ENCODE measurements around the gene CDHR5.

- TF ChIP-seq, protein P1, sequence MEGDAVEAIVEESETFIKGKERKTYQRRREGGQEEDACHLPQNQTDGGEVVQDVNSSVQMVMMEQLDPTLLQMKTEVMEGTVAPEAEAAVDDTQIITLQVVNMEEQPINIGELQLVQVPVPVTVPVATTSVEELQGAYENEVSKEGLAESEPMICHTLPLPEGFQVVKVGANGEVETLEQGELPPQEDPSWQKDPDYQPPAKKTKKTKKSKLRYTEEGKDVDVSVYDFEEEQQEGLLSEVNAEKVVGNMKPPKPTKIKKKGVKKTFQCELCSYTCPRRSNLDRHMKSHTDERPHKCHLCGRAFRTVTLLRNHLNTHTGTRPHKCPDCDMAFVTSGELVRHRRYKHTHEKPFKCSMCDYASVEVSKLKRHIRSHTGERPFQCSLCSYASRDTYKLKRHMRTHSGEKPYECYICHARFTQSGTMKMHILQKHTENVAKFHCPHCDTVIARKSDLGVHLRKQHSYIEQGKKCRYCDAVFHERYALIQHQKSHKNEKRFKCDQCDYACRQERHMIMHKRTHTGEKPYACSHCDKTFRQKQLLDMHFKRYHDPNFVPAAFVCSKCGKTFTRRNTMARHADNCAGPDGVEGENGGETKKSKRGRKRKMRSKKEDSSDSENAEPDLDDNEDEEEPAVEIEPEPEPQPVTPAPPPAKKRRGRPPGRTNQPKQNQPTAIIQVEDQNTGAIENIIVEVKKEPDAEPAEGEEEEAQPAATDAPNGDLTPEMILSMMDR (conservative IDR thresholded peaks at IDR 0.05; ENCODE audit: low read depth, low read length), result no peak
- TF ChIP-seq RAD21 (IDR thresholded peaks at IDR 0.05; ENCODE audit: low read length) (no peak), POLR2A (IDR thresholded peaks at IDR 0.05; ENCODE audit: low read depth, low read length) (no peak), RCOR1 (IDR thresholded peaks at IDR 0.05; ENCODE audit: insufficient replicate concordance, low read length) (no peak), RFX5 (IDR thresholded peaks at IDR 0.05; ENCODE audit: low read depth, low read length) (no peak), USF2 (IDR thresholded peaks at IDR 0.05; ENCODE audit: low read depth, low read length) (no peak), MAFK (IDR thresholded peaks at IDR 0.05; ENCODE audit: low read depth, low read length) (no peak), CHD1 (IDR thresholded peaks at IDR 0.05; ENCODE audit: low read depth, low read length) (no peak)
- TF ChIP-seq, protein P2, sequence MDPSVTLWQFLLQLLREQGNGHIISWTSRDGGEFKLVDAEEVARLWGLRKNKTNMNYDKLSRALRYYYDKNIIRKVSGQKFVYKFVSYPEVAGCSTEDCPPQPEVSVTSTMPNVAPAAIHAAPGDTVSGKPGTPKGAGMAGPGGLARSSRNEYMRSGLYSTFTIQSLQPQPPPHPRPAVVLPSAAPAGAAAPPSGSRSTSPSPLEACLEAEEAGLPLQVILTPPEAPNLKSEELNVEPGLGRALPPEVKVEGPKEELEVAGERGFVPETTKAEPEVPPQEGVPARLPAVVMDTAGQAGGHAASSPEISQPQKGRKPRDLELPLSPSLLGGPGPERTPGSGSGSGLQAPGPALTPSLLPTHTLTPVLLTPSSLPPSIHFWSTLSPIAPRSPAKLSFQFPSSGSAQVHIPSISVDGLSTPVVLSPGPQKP (IDR thresholded peaks at IDR 0.05; ENCODE audit: borderline replicate concordance, low read depth, low read length), result no peak
Observed at GRCh38 chr11:617199-617911, 7.4 kb downstream of the CDHR5 start.

Measured in IMR-90 (cell line).